Progenitor cell of endocrine pancreas (in vitro differentiated cells): ENCODE data around the gene CDH23. TPM values are rescaled to one million over a fixed set of nuclear protein-coding genes. Genes with fewer than 3 reads are reported as not detected.

ENCODE experiments used
- DNase-seq: peaks from one replicate; pipeline ENCODE4 v3.0.0; 2021; ENCODE audit warnings: low spot score; ENCODE audit not compliant: unreplicated experiment
- H3K27ac Mint-ChIP-seq: 2 replicates; pipeline ENCODE4 v1.8.0; 2021; ENCODE audit warnings: mild to moderate bottlenecking, moderate library complexity, mixed read lengths
- H3K27me3 Mint-ChIP-seq: 2 replicates; pipeline ENCODE4 v1.8.0; 2021; ENCODE audit warnings: mixed read lengths
- H3K36me3 Mint-ChIP-seq: 2 replicates; pipeline ENCODE4 v1.8.0; 2022; ENCODE audit warnings: mixed read lengths; ENCODE audit not compliant: insufficient read depth
- H3K4me1 Mint-ChIP-seq: 2 replicates; pipeline ENCODE4 v1.8.0; 2021; ENCODE audit warnings: low read depth, mixed read lengths
- H3K4me3 Mint-ChIP-seq: 2 replicates; pipeline ENCODE4 v1.8.0; 2021; ENCODE audit warnings: low read depth, mild to moderate bottlenecking, moderate library complexity, mixed read lengths
- H3K9me3 Mint-ChIP-seq: 2 replicates; pipeline ENCODE4 v1.8.0; 2021; ENCODE audit warnings: low read depth, mixed read lengths
- CTCF ChIP-seq: fragments of 200-600 bp; sonication (generic); IDR thresholded peaks from one replicate; pipeline ENCODE4 v1.5.0; 2021; ENCODE audit warnings: antibody characterized with exemption, mild to moderate bottlenecking; ENCODE audit not compliant: unreplicated experiment
- total RNA-seq: library from RNA; stranded (reverse); gene quantifications from 2 replicates; pipeline ENCODE4 v1.2.1, GENCODE V29; 2021

The CDH23 gene
- total RNA-seq, 1 donor from 2014 or later: 0.43 TPM

- Mint-ChIP-seq H3K9me3 (no peaks in the 10 kb centered on the region), H3K36me3 (no peaks in the 10 kb centered on the region), H3K4me1 (peaks cover 3% of the 10 kb centered on the region), H3K27ac (no peak overlapping the region), H3K4me3 (no peak overlapping the region), H3K27me3 (peaks cover 29% of the 10 kb centered on the region)
- DNase-seq: no peak
- TF ChIP-seq CTCF: no peak
These were observed 20.8 kb upstream of the CDH23 start for GRCh38 chr10:71375952-71376351.

- H3K4me3 Mint-ChIP-seq: no peak overlapping the region
These were observed 18.2 kb upstream of the CDH23 start for GRCh38 chr10:71378336-71379117.

GRCh38 chr10:71379118-71379766 is 17.5 kb upstream of the CDH23 start:
- no peak for TF ChIP-seq CTCF
- Mint-ChIP-seq H3K27me3 (peaks cover 6% of the 10 kb centered on the region), H3K36me3 (no peaks in the 10 kb centered on the region), H3K4me1 (peaks cover 3% of the 10 kb centered on the region), H3K9me3 (no peaks in the 10 kb centered on the region), H3K27ac (no peak overlapping the region), H3K4me3 (no peak overlapping the region)
- DNase-seq: no peak

More at GRCh38 chr10:71378336-71379117, 18.2 kb upstream of the CDH23 start:
- peaks cover 3% of the 10 kb centered on the region for H3K4me1 Mint-ChIP-seq
- no peak overlapping the region for H3K27ac Mint-ChIP-seq
- TF ChIP-seq CTCF: no peak
- H3K9me3 Mint-ChIP-seq: no peaks in the 10 kb centered on the region
- H3K36me3 Mint-ChIP-seq: no peaks in the 10 kb centered on the region
- H3K27me3 Mint-ChIP-seq: peaks cover 13% of the 10 kb centered on the region
- no peak for DNase-seq

- Mint-ChIP-seq H3K27ac (no peak overlapping the region), H3K36me3 (no peaks in the 10 kb centered on the region), H3K27me3 (peaks cover 6% of the 10 kb centered on the region), H3K4me3 (no peak overlapping the region), H3K9me3 (no peaks in the 10 kb centered on the region), H3K4me1 (peaks cover 3% of the 10 kb centered on the region)
- no peak for TF ChIP-seq CTCF
- no peak for DNase-seq
These were observed 15.9 kb upstream of the CDH23 start for GRCh38 chr10:71380841-71381240.

GRCh38 chr10:71381611-71382010 is 15.1 kb upstream of the CDH23 start:
- Mint-ChIP-seq H3K27ac (no peak overlapping the region), H3K9me3 (no peaks in the 10 kb centered on the region), H3K4me3 (no peak overlapping the region), H3K27me3 (peaks cover 13% of the 10 kb centered on the region), H3K4me1 (peaks cover 3% of the 10 kb centered on the region), H3K36me3 (no peaks in the 10 kb centered on the region)
- TF ChIP-seq CTCF: no peak
- no peak for DNase-seq
